ENCODE measurements around the gene TLE3.

The TLE3 gene

DNA sequence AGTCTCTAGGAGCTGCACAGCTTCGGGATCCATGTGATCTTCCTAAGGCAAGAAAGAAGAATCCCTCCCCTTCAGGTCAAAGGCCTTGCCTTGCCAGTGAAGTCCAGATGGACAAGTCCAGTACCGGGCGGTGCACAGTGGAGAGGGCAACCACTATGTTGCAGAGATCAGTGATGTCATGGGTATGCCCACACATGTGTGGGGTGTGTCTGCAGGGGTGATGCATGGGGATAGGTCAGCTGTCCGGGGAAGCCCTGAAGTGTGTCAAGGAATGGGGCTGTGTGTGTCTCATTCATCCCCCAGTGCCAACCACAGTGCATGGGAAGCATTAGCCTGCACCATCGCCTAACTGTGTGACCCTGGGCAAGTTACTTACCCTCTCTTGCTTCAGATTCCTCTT, 66.5 kb downstream of the TLE3 start:
- no peak for DNase-seq (ENCODE audit: low read depth in 2 of 2)

DNA sequence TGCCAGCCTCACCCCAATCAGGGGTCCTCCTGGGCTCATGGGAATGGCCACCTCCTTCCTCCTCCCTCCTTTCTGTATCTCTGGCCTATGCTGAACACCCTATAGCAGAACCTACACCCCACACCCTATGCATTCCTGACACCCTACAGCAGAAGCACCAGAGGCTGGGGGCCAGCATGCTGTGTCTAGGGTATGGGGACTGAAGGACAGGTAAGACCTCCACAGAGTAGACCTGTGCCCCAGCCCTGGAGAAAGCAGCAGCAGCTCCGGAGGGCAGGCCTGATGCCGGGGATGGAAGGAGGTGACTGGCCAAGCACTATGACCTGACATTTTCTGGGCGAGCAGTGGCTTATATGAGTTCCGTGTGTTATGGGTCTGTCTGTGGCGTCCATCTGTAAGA, 66.9 kb downstream of the TLE3 start:
- DNase-seq (ENCODE audit: low read depth in 2 of 2): no peak

DNA sequence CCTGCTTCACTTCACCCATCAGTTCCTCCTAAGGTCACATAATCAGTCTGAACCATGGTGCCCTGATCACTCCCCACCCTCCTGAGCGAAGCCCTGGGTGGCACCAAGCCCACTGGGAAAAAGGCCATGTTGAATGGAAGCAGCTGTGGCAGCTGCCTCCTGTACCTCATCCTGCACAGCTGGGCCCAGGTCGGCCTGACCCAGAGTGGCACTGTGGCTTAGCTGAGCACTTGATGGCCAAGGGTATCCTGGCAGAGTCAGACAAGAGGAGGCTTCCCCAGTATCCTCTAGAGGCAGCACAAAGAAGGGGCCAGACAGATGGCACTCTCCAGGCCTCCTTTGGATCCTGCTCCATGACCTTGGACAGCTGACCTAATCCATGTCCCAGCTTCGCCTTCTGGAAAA, 68.4 kb downstream of the TLE3 start:
- DNase-seq (ENCODE audit: low read depth in 2 of 2): no peak

DNA sequence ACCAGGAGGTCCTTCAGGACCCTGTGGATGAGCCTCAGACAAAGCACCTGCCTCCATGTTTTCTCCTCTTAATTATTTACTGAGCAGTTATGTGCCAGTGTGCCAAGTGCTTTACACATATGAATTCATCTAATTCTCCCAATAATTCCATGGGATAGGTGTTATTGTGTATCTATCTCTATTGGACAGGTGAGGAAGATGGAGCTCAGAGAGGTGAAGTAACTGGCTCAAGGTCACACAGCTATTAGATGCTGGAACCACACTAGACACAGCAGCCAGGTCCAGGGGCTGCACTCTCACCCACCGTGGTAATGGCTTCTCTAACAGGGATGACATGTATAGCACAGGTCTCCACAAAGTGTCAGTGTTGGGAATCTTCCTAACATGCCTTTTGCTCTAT, 70.2 kb downstream of the TLE3 start:
- no peak for DNase-seq (ENCODE audit: low read depth in 2 of 2)

DNA sequence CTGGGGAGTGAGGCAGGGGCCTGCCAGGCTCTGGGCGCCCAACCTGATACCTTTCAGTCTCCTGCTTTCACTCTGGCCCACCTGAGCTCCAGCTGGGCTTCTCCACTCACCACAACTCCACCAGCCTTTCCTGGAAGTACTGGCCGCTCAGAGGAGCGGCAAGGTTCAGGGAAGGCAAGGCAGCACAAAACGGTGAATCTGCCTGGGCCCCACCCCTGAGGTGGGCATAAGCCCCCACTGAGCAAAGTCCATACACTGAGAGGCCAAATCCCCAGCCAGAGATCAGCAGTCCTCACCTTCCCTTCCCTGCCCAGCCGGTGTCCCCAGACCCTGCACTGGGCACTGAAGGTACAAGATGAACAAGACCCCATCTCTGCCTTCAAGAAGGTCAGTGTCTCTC, 70.7 kb downstream of the TLE3 start:
- DNase-seq (ENCODE audit: low read depth in 2 of 2): no peak

DNA sequence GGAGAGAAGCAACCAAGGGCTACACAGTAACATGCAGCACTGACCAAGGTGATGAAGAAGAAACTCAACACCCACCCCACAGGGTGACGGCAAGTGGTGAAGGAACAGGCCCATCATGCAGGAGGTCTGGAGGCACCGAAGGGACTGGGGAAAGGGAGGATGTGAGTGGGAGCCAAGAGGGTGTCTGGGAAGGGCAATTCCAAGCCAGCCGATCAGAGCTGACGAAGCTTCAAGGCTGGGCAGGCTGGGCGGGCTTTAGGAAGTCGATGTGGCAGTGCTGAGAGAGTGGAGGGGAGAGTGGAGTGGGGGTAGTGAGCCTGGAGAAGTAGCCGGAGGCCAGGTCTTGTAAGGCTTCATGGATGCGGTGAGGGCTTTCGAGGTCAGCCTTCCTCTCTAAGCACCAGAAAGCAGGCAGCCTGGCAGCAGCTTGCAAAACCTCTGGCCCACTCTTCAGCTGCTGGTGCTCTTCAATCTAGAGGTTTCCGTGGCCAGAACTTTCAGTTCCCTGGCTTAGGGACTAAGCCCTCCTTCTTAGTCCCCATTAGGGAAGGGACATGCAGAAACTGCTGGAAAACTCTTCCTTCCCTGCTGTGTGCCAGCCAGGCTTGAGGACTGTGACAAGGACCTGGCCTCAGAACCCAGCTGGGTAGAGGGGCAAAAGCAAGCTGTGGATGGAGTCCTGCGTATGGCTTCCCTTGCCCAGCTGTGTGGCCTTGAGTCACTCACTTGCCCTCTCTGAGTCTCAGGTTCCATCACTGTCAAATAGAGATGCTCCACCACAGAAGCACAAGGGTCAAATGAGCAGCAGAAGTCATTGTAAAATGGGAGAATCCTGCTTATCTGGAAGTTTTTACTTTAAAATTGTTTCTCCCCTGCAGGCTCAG, 72.1 kb downstream of the TLE3 start:
- no peak for DNase-seq (ENCODE audit: low read depth in 2 of 2)

DNA sequence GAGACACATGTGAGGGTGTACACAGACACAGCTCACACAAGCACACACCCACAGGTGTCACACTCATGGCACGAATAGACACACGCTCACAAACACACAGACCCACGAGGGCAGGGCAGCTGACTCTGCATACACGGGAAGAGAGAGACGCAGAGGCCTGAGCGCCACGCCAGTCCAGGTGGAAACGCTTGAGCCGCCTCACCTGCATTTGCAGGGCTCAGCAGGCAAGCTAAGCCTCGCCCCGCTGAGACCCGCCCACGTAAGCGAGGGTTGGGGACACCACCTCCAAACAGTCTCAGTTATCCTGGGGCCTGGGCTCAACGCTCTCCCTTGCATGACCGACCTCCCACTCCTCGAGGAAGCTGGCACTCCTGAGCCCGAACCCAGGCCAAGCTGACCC, 73.2 kb downstream of the TLE3 start:
- no peak for DNase-seq (ENCODE audit: low read depth in 2 of 2)

DNA sequence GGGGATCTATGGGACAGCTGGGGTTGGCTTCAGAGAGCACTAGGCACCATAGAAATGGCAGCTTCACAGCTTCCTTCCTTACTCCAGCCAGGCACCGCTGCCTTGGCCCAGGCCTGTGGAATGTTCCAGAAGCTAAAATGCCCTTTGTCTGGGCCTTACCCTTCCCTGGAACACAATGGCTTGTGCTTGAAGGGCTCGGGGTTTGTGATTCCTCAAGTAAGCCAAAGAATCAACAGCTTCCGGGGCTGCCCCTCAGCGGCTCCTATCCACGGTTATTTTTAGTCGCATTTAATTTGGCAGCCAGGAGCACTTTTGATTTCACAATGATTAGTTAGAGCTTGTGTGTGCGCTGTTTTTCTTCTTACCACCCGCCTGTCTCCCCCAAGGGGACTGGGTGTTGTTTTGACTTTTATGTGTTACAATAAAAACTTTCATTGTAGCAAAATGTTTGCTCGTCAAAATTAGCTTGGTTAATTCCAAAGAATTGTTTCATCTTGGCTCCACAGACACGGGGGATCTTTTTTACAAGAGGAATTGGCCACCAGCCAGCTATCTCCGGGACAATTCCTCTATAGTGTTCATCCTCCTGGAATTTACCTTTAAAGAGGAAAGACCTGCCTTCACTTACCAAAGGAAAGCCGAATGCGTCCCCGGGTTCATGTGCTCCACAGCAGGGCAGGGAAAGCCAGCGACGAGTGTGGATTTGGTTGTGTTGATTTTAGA, 73.8 kb downstream of the TLE3 start:
- no peak for DNase-seq (ENCODE audit: low read depth in 2 of 2)

DNA sequence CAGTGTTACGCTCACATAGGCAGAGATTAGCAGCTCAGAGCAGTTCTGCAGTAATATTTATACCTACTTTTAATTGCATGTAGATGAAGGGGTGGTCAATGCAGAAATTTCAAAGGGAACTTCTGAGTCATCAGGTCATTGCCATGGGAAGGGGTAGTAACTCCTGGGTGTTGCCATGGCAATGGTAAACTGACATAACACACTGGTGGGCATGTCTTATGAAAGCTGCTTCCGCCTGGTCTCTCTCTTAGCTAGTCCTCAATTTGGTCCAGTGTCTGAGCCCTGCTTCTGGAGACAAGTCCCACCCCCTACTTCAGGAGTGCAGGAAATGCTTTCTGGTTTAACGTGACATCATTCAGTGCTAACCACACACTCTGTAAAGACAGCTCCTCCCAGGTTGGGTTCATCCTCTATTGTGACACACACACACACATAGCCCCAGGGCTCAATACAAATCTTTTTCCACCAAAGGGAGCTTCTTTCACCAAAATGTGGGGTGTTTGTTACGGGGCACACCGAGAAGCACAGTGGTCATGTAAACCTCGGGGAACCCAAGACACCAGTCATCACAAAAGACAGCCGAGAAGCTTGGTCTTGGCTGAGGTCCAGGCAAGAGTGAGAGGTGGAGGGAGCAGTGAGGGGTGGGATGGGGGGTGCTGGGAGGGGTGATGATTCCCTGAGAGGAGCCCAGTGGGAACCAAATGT, 74.5 kb downstream of the TLE3 start:
- peak in 1 of 2 donors; percentile 29 for DNase-seq (ENCODE audit: low read depth in 2 of 2)

DNA sequence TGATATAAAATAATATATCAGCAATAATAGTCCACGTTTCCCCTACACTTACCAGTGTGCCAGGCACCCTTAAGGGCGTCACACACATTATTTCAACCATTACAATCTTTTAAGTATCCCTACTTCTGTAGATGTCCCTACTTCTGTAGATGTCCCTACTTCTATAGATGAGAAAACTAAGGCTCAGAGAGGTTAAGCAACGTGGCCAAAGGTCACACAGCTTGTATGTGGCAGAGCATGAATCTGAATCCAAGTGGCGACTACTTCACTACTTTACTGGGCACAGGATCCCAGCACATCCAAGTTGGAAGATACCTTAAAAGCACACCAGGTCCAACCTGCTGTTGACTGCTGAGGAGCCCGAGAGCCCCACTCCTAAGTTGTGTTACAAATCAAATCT, 77.5 kb downstream of the TLE3 start:
- DNase-seq (ENCODE audit: low read depth in 2 of 2): no peak

DNA sequence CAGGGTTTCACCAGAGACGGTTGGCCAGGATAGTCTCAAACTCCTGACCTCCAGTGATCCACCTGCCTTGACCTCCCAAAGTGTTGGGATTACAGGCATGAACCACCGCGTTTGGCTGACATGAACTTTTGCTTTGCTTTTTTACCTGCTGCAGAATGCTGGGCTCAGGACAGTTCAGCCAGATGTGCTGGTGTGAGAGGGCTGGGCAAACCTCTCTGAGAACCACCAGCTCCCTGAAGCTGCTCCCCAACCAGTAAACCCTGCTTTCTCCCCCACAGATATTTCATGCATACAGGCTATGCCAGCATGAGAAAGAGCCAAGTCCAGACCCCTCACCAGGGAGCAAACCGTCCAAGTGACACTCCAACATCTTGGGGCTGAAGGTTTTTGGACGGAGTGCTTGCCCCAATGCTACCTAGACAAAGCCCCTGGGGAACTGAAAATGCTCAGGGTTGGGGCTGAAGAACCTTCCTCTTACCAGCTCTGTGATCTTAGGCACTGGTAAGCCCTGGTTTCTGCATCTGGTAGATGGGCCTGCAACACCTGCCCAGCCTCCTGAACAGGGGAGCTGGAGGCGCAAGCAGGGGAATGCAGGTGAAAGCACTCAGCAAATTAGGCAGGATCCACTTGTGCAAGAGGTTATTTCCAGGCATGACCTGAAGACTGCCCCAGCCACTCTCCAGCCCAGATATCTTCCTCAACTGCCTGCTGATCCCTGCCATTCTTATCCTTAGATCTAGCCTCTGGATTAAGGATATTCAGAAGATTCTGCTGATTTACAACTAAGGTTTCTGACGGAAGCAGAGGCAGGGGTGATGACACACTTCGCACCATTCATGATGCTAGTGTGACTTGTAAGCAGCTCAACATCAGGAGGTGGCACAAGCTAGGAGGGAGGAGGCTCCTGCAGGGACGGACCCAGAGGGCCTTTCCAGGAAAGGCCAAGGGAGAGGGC, 78.8 kb downstream of the TLE3 start:
- no peak for DNase-seq (ENCODE audit: low read depth in 2 of 2)

DNA sequence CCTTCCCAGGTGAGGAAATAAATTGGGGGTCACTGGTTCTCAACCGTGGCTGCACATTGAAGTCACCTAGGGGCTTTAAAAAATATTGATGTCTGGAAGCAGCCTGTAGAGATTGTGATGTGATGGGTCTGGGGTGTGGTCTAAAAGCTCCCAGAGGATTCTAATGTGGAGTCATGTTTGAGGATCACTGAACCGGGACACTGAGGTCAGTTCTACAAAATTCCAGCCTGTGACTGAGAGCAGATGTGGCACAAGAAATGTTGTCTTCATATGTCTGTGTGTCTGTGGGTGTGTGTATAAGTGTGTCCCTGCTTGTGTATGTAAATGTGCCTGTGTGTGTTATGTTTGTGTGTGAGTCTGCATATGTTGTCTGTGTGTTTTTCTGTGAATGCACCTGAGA, 79.9 kb downstream of the TLE3 start:
- DNase-seq (ENCODE audit: low read depth in 2 of 2): no peak

DNA sequence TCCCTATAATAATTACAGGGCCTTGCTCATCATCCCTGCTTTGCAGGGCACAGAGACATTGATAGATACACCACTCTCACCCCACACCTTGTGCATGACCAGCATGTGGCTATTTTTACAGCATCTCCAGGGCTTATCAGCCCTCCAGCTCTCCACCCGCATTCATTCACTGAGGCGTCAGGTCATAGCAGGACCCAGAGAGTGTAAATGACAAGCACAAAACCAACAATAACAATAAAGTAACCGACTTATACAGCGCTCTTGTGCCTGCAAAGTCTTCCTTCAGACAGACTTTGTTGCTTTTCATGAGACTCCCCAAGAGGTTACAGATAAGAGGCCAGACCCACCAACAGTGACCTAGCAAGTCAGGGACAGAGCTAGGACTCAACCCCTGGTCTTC, 80.7 kb downstream of the TLE3 start:
- no peak for DNase-seq (ENCODE audit: low read depth in 2 of 2)

DNA sequence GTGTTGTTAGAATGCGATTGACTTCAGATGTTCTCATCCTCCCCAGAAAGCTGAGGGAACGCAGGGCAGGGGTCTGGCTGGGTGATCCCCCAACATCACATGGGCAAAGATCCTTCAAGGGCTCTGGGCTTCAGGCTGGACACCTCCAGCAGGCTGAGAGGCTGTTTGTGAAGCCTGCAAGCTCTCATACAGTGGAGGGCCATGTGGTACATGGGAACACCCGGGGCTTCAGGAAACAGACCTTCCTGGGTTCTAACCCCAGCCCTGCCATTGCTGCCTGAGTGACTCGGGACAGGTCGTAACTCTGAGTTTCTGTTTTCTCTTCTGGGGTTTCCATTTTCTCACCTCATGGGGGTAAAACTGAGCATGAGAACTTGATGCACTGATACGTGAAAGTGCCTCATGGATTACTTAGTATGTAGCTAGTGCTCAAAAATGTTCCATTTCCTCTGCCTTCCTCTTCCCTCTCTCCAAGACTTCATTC, 81.2 kb downstream of the TLE3 start:
- DNase-seq (ENCODE audit: low read depth in 2 of 2): no peak

DNA sequence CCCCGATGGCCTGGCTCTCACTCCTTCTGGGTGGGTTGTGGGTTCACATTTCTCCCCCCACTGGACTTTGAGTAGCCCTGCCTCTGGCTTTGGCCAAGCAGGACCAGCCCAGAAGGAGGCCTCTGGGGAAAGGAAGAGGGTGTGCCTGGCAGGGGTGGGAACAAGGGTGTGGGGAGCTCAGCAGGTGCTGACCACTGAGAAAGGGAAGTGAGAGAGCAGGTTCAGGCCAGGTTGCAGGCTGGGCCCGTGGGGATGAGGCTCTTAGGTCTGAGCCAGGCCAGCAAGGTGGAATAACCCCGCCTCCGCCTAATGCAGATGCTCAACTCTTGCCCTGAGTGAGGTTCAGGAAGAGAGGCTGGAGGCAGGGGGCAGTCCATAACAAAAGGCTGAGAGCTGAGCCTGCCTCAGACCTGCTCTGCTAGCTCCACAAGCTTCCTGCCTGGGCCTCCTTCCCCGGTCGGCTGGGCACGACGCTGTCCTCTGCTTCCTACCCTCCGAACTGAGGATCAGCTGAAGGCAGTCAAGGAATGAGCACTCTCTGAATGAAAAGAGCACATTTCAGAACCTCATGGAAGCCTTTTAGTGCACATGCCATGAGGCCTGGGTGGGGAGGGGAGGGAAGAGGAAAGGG, 82.7 kb downstream of the TLE3 start:
- DNase-seq (ENCODE audit: low read depth in 2 of 2): no peak

DNA sequence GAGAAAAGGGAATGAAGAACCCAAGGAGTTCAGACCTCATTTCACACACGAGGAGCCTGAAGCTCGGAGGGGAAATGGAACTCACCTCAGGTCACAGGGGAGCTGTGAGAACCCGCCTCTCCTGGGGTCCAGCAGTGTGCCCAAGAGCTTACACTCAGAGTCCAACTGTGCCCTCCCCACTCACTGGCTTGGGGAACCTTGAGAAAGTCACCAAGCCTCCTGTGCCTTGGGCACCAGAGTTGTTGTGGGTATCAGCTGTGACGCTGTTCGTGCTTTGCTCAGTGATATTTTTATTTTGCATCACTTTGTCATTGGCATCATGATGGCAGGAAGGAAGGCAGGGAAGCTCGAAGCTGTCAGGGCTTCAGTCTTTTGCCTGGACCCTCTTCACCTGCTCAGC, 83.4 kb downstream of the TLE3 start:
- DNase-seq (ENCODE audit: low read depth in 2 of 2): no peak

DNA sequence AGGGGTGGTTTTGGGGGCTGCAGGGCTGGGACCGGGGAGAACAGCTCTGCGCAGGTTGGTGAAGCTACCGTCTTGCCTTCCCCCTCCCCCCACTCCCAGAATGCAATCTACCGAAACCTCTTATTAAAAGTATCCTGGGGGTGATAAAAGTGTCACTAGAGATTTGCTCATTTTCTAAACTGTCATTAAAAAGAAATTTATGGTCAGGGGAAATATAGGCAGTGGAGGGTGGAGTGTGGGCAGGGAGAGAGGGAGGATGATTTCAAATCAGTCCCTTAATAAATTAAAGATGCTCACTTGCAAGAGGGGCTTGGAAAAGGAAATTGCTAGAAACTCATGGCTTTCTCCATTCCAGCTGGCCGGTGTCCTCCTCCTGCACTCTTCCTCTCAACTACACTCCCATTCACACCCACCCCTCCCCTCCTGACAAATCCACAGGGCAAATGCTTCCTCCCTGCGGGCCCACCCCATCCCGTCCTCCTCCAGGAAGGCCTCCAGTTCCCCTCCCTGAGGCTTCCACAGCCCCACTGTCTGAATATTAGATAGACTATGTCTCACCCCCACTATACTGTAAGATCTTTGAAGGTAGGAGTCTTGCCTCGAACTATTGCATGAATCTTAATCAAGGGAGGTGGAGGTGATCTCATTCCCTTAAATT, 83.9 kb downstream of the TLE3 start:
- DNase-seq (ENCODE audit: low read depth in 2 of 2): no peak

DNA sequence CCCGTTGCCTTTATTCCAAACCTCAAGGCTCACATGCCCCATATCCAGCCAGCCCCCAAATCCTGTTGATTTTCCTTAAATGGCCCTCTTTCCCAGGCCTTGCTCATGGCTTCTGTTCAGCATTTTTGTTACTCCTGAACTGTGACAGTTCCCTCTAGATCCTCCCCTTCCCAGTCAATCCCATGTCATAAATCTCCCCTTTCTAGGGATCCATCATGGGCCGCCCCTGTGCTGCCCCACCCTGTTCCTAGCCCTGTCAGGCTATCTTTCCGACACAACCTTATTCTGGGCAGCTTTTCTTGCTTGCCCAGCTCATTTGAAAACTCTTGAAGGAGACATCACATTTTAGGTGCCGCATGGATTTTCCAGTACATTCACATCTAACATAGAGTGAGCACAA, 84.8 kb downstream of the TLE3 start:
- DNase-seq (ENCODE audit: low read depth in 2 of 2): no peak

DNA sequence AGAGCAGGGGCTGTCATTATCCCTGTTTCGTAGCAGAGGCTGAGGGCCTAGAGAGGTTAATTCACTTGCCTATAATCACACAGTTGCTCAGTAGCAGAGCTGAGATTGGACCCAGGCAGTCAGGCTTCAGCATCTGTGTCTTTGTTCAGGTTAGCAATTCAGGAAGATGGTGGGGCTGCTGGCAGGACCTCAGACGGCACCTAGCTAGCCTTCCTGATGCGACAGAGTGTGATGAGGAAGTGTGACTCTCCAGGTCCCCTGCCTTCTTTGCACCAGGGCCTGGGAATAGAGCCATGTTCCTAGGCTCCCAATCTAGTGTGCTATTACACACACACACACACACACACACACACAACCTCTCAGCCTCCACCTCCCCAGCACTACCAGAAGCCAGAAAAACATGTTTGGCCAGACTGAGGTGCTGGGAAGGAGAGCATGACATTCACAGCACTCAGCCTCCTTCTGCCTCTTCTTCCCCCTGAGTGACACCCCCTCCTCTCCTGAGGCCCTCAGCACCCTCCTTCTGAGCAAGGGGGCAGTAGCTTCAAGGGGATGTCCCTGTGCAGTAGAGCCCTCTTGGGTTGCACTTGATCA, 88.9 kb downstream of the TLE3 start:
- no peak for DNase-seq (ENCODE audit: low read depth in 2 of 2)
